IPS-15b (cell line): Measurements from ENCODE around the gene TLE6.
"Not testable (repeated sequence)": the region's sequence is repeated elsewhere in the genome, so short reads cannot be mapped to it uniquely, and the experiment has no call there.

Source experiments
- H3K27me3 ChIP-seq: one replicate; pipeline ENCODE4 v1.6.1; 2013; ENCODE audit warnings: low read length; ENCODE audit not compliant: control insufficient read depth, insufficient read depth
- H3K36me3 ChIP-seq: one replicate; pipeline ENCODE4 v1.6.1; 2013; ENCODE audit warnings: low read length; ENCODE audit not compliant: control insufficient read depth, insufficient read depth
- H3K4me1 ChIP-seq: one replicate; pipeline ENCODE4 v1.6.1; 2013; ENCODE audit warnings: mild to moderate bottlenecking, low read length; ENCODE audit not compliant: control insufficient read depth, insufficient read depth
- H3K4me3 ChIP-seq: one replicate; pipeline ENCODE4 v1.5.1; 2013; ENCODE audit warnings: low read depth, low read length
- H3K9ac ChIP-seq: one replicate; pipeline ENCODE4 v1.6.1; 2013; ENCODE audit warnings: low read depth, mild to moderate bottlenecking, low read length
- H3K9me3 ChIP-seq: one replicate; pipeline ENCODE4 v1.6.1; 2013; ENCODE audit warnings: mild to moderate bottlenecking, low read length; ENCODE audit not compliant: control insufficient read depth, insufficient read depth

The TLE6 gene

GRCh38 chr19:2989236-2989946 lies 12.0 kb downstream of the TLE6 start:
- no peaks in the 10 kb centered on the region for H3K36me3 ChIP-seq
- H3K27me3 ChIP-seq, result peaks cover 2% of the 10 kb centered on the region
- no peak overlapping the region for H3K9ac ChIP-seq
- H3K9me3 ChIP-seq, result no peaks in the 10 kb centered on the region
- H3K4me1 ChIP-seq, result peaks cover 9% of the 10 kb centered on the region
- no peak overlapping the region for H3K4me3 ChIP-seq

GRCh38 chr19:2992333-2992732 lies 15.0 kb downstream of the TLE6 start:
- H3K4me3 ChIP-seq, H3K36me3 ChIP-seq: not testable (repeated sequence)

GRCh38 chr19:2992958-2993357 lies 15.6 kb downstream of the TLE6 start:
- H3K9me3 ChIP-seq, result no peaks in the 10 kb centered on the region
- no peaks in the 10 kb centered on the region for H3K27me3 ChIP-seq
- H3K9ac ChIP-seq, result no peak overlapping the region
- H3K36me3 ChIP-seq, result no peaks in the 10 kb centered on the region
- no peak overlapping the region for H3K4me3 ChIP-seq
- no peaks in the 10 kb centered on the region for H3K4me1 ChIP-seq

More at GRCh38 chr19:2992333-2992732, 15.0 kb downstream of the TLE6 start:
- not testable (repeated sequence) for H3K27me3 ChIP-seq, H3K9me3 ChIP-seq, H3K4me1 ChIP-seq, H3K9ac ChIP-seq

- Histone ChIP-seq H3K4me3 (no peak overlapping the region), H3K9ac (no peak overlapping the region), H3K27me3 (no peaks in the 10 kb centered on the region), H3K4me1 (no peaks in the 10 kb centered on the region), H3K9me3 (no peaks in the 10 kb centered on the region), H3K36me3 (no peaks in the 10 kb centered on the region)
Observed at GRCh38 chr19:2993579-2993978, 16.2 kb downstream of the TLE6 start.

- Histone ChIP-seq H3K4me3 (no peak overlapping the region), H3K9ac (no peak overlapping the region), H3K36me3 (no peaks in the 10 kb centered on the region), H3K27me3 (no peaks in the 10 kb centered on the region), H3K4me1 (no peaks in the 10 kb centered on the region), H3K9me3 (no peaks in the 10 kb centered on the region)
Observed at GRCh38 chr19:2994588-2995131, 17.3 kb downstream of the TLE6 start.

GRCh38 chr19:2997720-2998119 lies 20.4 kb downstream of the TLE6 start:
- H3K9ac ChIP-seq, result no peak overlapping the region
- no peaks in the 10 kb centered on the region for H3K27me3 ChIP-seq
- H3K4me1 ChIP-seq, result no peaks in the 10 kb centered on the region
- no peak overlapping the region for H3K4me3 ChIP-seq
- no peaks in the 10 kb centered on the region for H3K36me3 ChIP-seq
- H3K9me3 ChIP-seq, result no peaks in the 10 kb centered on the region

GRCh38 chr19:2998642-2999041 lies 21.3 kb downstream of the TLE6 start:
- H3K9ac ChIP-seq, result no peak overlapping the region
- no peaks in the 10 kb centered on the region for H3K36me3 ChIP-seq
- H3K9me3 ChIP-seq, result no peaks in the 10 kb centered on the region
- H3K27me3 ChIP-seq, result no peaks in the 10 kb centered on the region
- H3K4me1 ChIP-seq, result no peaks in the 10 kb centered on the region
- H3K4me3 ChIP-seq, result no peak overlapping the region

GRCh38 chr19:3001235-3001800 lies 24.0 kb downstream of the TLE6 start:
- Histone ChIP-seq H3K36me3 (no peaks in the 10 kb centered on the region), H3K4me1 (no peaks in the 10 kb centered on the region), H3K4me3 (no peak overlapping the region), H3K27me3 (no peaks in the 10 kb centered on the region), H3K9ac (no peak overlapping the region), H3K9me3 (no peaks in the 10 kb centered on the region)

GRCh38 chr19:3003046-3003445 lies 25.7 kb downstream of the TLE6 start:
- H3K4me3 ChIP-seq, result no peak overlapping the region
- H3K36me3 ChIP-seq, result no peaks in the 10 kb centered on the region
- no peak overlapping the region for H3K9ac ChIP-seq
- no peaks in the 10 kb centered on the region for H3K27me3 ChIP-seq
- H3K9me3 ChIP-seq, result no peaks in the 10 kb centered on the region
- no peaks in the 10 kb centered on the region for H3K4me1 ChIP-seq

GRCh38 chr19:3004522-3004921 lies 27.2 kb downstream of the TLE6 start:
- H3K4me3 ChIP-seq, result no peak overlapping the region
- no peaks in the 10 kb centered on the region for H3K9me3 ChIP-seq
- no peaks in the 10 kb centered on the region for H3K27me3 ChIP-seq
- no peaks in the 10 kb centered on the region for H3K36me3 ChIP-seq
- no peak overlapping the region for H3K9ac ChIP-seq
- no peaks in the 10 kb centered on the region for H3K4me1 ChIP-seq

- H3K27me3 ChIP-seq, result no peaks in the 10 kb centered on the region
Observed at GRCh38 chr19:3005345-3005744, 28.0 kb downstream of the TLE6 start.

GRCh38 chr19:3006075-3006767 lies 28.9 kb downstream of the TLE6 start:
- Histone ChIP-seq H3K36me3 (no peaks in the 10 kb centered on the region), H3K27me3 (no peaks in the 10 kb centered on the region), H3K9me3 (no peaks in the 10 kb centered on the region), H3K4me1 (no peaks in the 10 kb centered on the region), H3K4me3 (no peak overlapping the region), H3K9ac (no peak overlapping the region)

More at GRCh38 chr19:3005345-3005744, 28.0 kb downstream of the TLE6 start:
- Histone ChIP-seq H3K4me3 (no peak overlapping the region), H3K4me1 (no peaks in the 10 kb centered on the region), H3K9me3 (no peaks in the 10 kb centered on the region), H3K36me3 (no peaks in the 10 kb centered on the region), H3K9ac (no peak overlapping the region)
